Gastrocnemius medialis (tissue), 4 donors: ENCODE results near the gene RBM33. TPM values are rescaled to one million over a fixed set of nuclear protein-coding genes. Genes with fewer than 3 reads are reported as not detected.

Experiments used
- ATAC-seq, 2 donors: fragments of 150-250 bp; one replicate each; pipeline ENCODE4 v1.9.1; 2016
- DNase-seq, 2 donors: peaks; one replicate each; pipeline ENCODE4 v3.0.0-alpha.2; 2019
- H3K27ac ChIP-seq, 4 donors: fragments of 200-600 bp; sonication (generic); 1 replicate in 1 of 4; 2 replicates in 3 of 4; pipeline ENCODE4 v1.5.1; 2016 to 2018; ENCODE audit warnings: mild to moderate bottlenecking in 2 of 4, moderate library complexity in 1 of 4
- H3K27me3 ChIP-seq, 3 donors: fragments of 200-600 bp; sonication (generic) in 2 of 3; 1 replicate in 1 of 3; 2 replicates in 2 of 3; pipeline versions ENCODE4 v1.5.1 to v1.6.0; 2016 to 2019; ENCODE audit warnings: mild to moderate bottlenecking in 1 of 3, moderate library complexity in 1 of 3
- H3K36me3 ChIP-seq, 2 donors: fragments of 200-600 bp; sonication (generic) in 1 of 2; one replicate each; pipeline ENCODE4 v1.5.1; 2017 to 2018
- H3K4me1 ChIP-seq, 2 donors: fragments of 200-600 bp; sonication (generic) in 1 of 2; one replicate each; pipeline ENCODE4 v1.5.1; 2016 to 2017; ENCODE audit warnings: mild to moderate bottlenecking in 2 of 2
- H3K4me3 ChIP-seq, 4 donors: fragments of 200-600 bp; sonication (generic) in 3 of 4; 1 replicate in 1 of 4; 2 replicates in 3 of 4; pipeline ENCODE4 v1.5.1; 2016 to 2019; ENCODE audit warnings: mild to moderate bottlenecking in 2 of 4
- H3K9me3 ChIP-seq, 3 donors: fragments of 200-600 bp; sonication (generic) in 2 of 3; 1 replicate in 1 of 3; 2 replicates in 2 of 3; pipeline ENCODE4 v1.5.1; 2016 to 2019
- CTCF ChIP-seq, 5 experiments: fragments of 450-650 bp in 3 of 5; fragments of 200-600 bp in 2 of 5; sonication (generic) in 2 of 5; IDR thresholded peaks in 4 of 5; conservative IDR thresholded peaks in 1 of 5; 1 replicate in 4 of 5; 2 replicates in 1 of 5; pipeline ENCODE4 v1.5.1; 2016 to 2019; ENCODE audit warnings: antibody characterized with exemption in 5 of 5, mild to moderate bottlenecking in 3 of 5, moderate library complexity in 3 of 5
- POLR2A ChIP-seq, 2 donors: fragments of 450-650 bp; IDR thresholded peaks; one replicate each; pipeline ENCODE4 v1.6.1; 2017; ENCODE audit warnings: antibody characterized with exemption in 2 of 2, mild to moderate bottlenecking in 2 of 2, moderate library complexity in 2 of 2
- in situ Hi-C, 4 donors: fragments of 200-750 bp; cut with MboI; loops; one replicate each; pipeline versions ENCODE4 v1.15.0 to v1.8.0; 2017; ENCODE audit warnings: low sequenced_read_pairs in 4 of 4
- intact Hi-C: fragments of 100-400 bp; cut with DNase I; formaldehyde crosslinking; loops from one replicate; pipeline ENCODE4 v1.15.1; 2023; ENCODE audit warnings: low total_unique reads
- total RNA-seq, 4 donors: library from RNA; depleted of rRNA; stranded (reverse); fragments of >200 nt; gene quantifications; one replicate each; pipeline versions ENCODE4 v1.1.0 to v1.2.3, GENCODE V29; 2016

The RBM33 gene
- total RNA-seq, 4 donors from 2014 or later: 16.6 to 30.0 (median 28.1) TPM

- ATAC-seq (no peak), DNase-seq (no peak)
- intact Hi-C loops (loop anchor here (5.0 kb wide), 1 partner anchor 64 kb away; the partner anchor contains the start of gene RBM33), in situ Hi-C loops (no loop called here)
- Histone ChIP-seq H3K27me3 (no peaks in the 10 kb centered on the region), H3K9me3 (no peaks in the 10 kb centered on the region), H3K27ac (peak overlapping the region; percentile 62 to 70 (median 65)), H3K4me1 (peaks cover 11% of the 10 kb centered on the region in 2 donors), H3K36me3 (peaks cover under 1 to 45% of the 10 kb centered on the region in 2 donors), H3K4me3 (no peak overlapping the region)
- TF ChIP-seq CTCF (IDR thresholded peaks at IDR 0.05 in 4 of 5, conservative IDR thresholded peaks at IDR 0.05 in 1 of 5) (no peak), POLR2A (IDR thresholded peaks at IDR 0.05) (no peak)
These were observed 61.9 kb downstream of the RBM33 start for GRCh38 chr7:155706376-155706775.

- in situ Hi-C loops: no loop called here
- TF ChIP-seq POLR2A (IDR thresholded peaks at IDR 0.05) (no peak), CTCF (IDR thresholded peaks at IDR 0.05 in 4 of 5, conservative IDR thresholded peaks at IDR 0.05 in 1 of 5) (no peak)
- H3K27ac ChIP-seq: no peak overlapping the region
- DNase-seq (no peak), ATAC-seq (no peak)
- no peaks in the 10 kb centered on the region for H3K9me3 ChIP-seq
- H3K4me3 ChIP-seq: no peak overlapping the region
- intact Hi-C loops: loop anchor here (5.0 kb wide), 1 partner anchor 67 kb away; the partner anchor contains the start of gene RBM33
- peaks cover 9 to 11% of the 10 kb centered on the region in 2 donors for H3K4me1 ChIP-seq
- no peaks in the 10 kb centered on the region for H3K27me3 ChIP-seq
- H3K36me3 ChIP-seq: peaks cover 4 to 38% of the 10 kb centered on the region in 2 donors
These were observed 65.0 kb downstream of the RBM33 start for GRCh38 chr7:155709453-155709852.

DNA sequence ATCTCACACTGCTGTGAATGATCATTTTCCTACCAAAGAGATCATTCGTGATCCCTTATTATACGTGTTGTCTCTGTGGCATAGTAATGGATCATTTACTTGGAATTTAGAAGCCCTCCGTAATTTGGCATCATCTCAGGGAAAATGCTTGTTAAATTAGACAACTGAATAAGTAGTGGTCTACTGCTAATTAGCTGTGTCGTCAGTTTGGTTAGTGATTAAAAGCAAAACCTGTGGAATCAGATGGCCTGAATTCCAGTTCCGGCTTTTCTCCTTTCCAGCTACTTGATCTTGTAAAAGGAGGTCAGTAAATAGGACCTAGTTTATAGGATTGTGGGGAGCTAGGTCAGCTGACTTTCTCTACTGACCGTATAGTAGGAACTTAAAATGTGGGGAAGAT, 65.6 kb downstream of the RBM33 start:
- TF ChIP-seq POLR2A (IDR thresholded peaks at IDR 0.05): no peak
- no peak for TF ChIP-seq CTCF (IDR thresholded peaks at IDR 0.05 in 4 of 5, conservative IDR thresholded peaks at IDR 0.05 in 1 of 5)
- ATAC-seq (no peak), DNase-seq (no peak)
- Histone ChIP-seq H3K36me3 (peaks cover 4 to 38% of the 10 kb centered on the region in 2 donors), H3K4me1 (peaks cover 3 to 7% of the 10 kb centered on the region in 2 donors), H3K27ac (no peak overlapping the region), H3K4me3 (no peak overlapping the region), H3K27me3 (no peaks in the 10 kb centered on the region), H3K9me3 (no peaks in the 10 kb centered on the region)
- intact Hi-C loops: no loop called here
- in situ Hi-C loops: no loop called here

DNA sequence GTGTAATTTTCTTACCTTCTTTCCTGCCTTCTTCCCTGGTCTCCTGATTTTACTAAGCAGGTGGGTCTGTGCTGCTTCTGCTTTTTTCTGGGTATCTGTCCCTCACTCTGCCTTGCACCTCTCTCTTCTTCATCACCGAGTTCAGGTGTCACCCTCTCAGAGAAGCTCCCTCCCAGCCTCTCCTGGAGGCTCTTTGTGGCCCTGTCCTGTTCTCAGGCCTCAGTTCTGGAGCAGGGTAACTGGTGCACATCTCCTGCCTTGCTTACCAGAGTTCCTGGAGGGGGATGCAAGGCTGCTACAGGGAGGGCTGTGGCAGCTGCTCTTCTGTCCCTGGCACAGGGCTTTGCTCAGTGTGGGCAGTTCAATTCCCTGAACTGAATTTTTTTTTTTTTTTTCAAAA, 66.1 kb downstream of the RBM33 start:
- in situ Hi-C loops: no loop called here

More for the DNA sequence above, 66.1 kb downstream of the RBM33 start:
- Histone ChIP-seq H3K27me3 (no peaks in the 10 kb centered on the region), H3K9me3 (no peaks in the 10 kb centered on the region), H3K4me1 (peaks cover 0 to 2% of the 10 kb centered on the region in 2 donors), H3K36me3 (peaks cover 4 to 38% of the 10 kb centered on the region in 2 donors), H3K27ac (no peak overlapping the region), H3K4me3 (no peak overlapping the region)
- ATAC-seq: no peak
- intact Hi-C loops: no loop called here
- TF ChIP-seq CTCF (IDR thresholded peaks at IDR 0.05 in 4 of 5, conservative IDR thresholded peaks at IDR 0.05 in 1 of 5) (no peak), POLR2A (IDR thresholded peaks at IDR 0.05) (no peak)
- DNase-seq: no peak
